K562 (cell line): ENCODE results near the gene JAKMIP1. TPM values are rescaled to one million over a fixed set of nuclear protein-coding genes. Genes with fewer than 3 reads are reported as not detected.

ENCODE experiments used
- ATAC-seq: fragments of 200-7000 bp; cut with Tn5 transposase; 3 replicates; pipeline ENCODE4 v1.9.1; 2020; ENCODE audit warnings: moderate library complexity
- BruUV-seq: library from RNA; stranded (reverse); fragments of 400-500 nt; replicated peaks from 2 replicates; lab custom pipeline; 2021; lab: Mats Ljungman, UMichigan
- CTCF ChIA-PET: fragments of 300-600 bp; formaldehyde crosslinking; extraction: SDS; loops from one replicate; lab custom pipeline; 2021; ENCODE audit warnings: low intra/inter-chr PET ratio; lab: Yijun Ruan, JAX
- POLR2A ChIA-PET: fragments of 300-600, 350-650 bp; sonication (Branson Sonifier 250); formaldehyde crosslinking; extraction: SDS; loops from one replicate; lab custom pipeline; 2021; ENCODE audit warnings: antibody characterized with exemption, inconsistent platforms; lab: Yijun Ruan, JAX
- DNase-seq, 4 experiments: peaks; one replicate each; pipeline versions ENCODE4 v3.0.0 to v3.0.0-alpha.2; 2011 to 2018; ENCODE audit warnings: low spot score in 3 of 4, mixed read lengths in 3 of 4; ENCODE audit errors: extremely low read depth in 1 of 4
- FAIRE-seq: peaks from 2 replicates; lab custom pipeline; 2011; peaks lifted over from hg19 to GRCh38; lab: Jason Lieb, UNC
- H2AFZ ChIP-seq: 2 replicates; pipeline ENCODE4 v1.6.0; 2011; ENCODE audit warnings: low read depth, low read length, control low read depth, inconsistent platforms
- H3K27ac ChIP-seq: fragments of 200-600 bp; 3 replicates; pipeline ENCODE4 v1.8.0; 2011; ENCODE audit warnings: low read depth, mild to moderate bottlenecking, control low read depth, inconsistent platforms, low read length, moderate library complexity, mixed read lengths; ENCODE audit errors: extremely low read depth
- H3K27me3 ChIP-seq, 2 experiments: fragments of 300-600 bp in 1 of 2; 2 replicates in 1 of 2; 3 replicates in 1 of 2; pipeline versions ENCODE4 v1.6.0 to v1.8.0; 2011; ENCODE audit warnings: inconsistent platforms in 2 of 2, low read length in 2 of 2, mild to moderate bottlenecking in 1 of 2, mixed read lengths in 1 of 2, moderate library complexity in 1 of 2; ENCODE audit not compliant: control insufficient read depth in 2 of 2, insufficient read depth in 2 of 2
- H3K36me3 ChIP-seq: fragments of 300-600 bp; 3 replicates; pipeline ENCODE4 v1.8.0; 2011; ENCODE audit warnings: mild to moderate bottlenecking, low read length, inconsistent platforms; ENCODE audit not compliant: control insufficient read depth, insufficient read depth
- H3K4me1 ChIP-seq, 2 experiments: fragments of 200-600 bp in 1 of 2; replicated peaks in 1 of 2; 2 replicates in 1 of 2; 3 replicates in 1 of 2; pipeline versions ENCODE4 v1.5.1 to v1.8.0; 2011; ENCODE audit warnings: inconsistent platforms in 2 of 2, low read length in 2 of 2, mild to moderate bottlenecking in 1 of 2, mixed read lengths in 1 of 2, moderate library complexity in 1 of 2; ENCODE audit not compliant: control insufficient read depth in 2 of 2, insufficient read depth in 2 of 2
- H3K4me2 ChIP-seq: 2 replicates; pipeline ENCODE4 v1.6.1; 2011; ENCODE audit warnings: low read length, control low read depth, inconsistent platforms, mixed read lengths; ENCODE audit not compliant: insufficient read depth
- H3K4me3 ChIP-seq: fragments of 200-600 bp; sonication (generic), shearing (Covaris generic); 2 replicates; pipeline ENCODE4 v1.5.1; 2016; ENCODE audit warnings: control low read depth, inconsistent platforms
- H3K79me2 ChIP-seq: fragments of 200-600 bp; 3 replicates; pipeline ENCODE4 v1.8.0; 2011; ENCODE audit warnings: low read length, inconsistent platforms; ENCODE audit not compliant: control insufficient read depth, insufficient read depth
- H3K9ac ChIP-seq, 2 experiments: 2 replicates each; pipeline versions ENCODE4 v1.6.0 to v1.6.1; 2011; ENCODE audit warnings: low read depth in 2 of 2, low read length in 2 of 2, control low read depth in 1 of 2, inconsistent platforms in 1 of 2, mild to moderate bottlenecking in 1 of 2, mixed read lengths in 1 of 2; ENCODE audit not compliant: insufficient read depth in 1 of 2
- H3K9me1 ChIP-seq: one replicate; pipeline ENCODE4 v1.6.0; 2011; ENCODE audit warnings: inconsistent platforms, mild to moderate bottlenecking, low read length, moderate library complexity; ENCODE audit not compliant: control insufficient read depth, insufficient read depth
- H3K9me3 ChIP-seq: replicated peaks from 2 replicates; pipeline ENCODE4 v1.5.1; 2011; ENCODE audit warnings: low read depth, low read length, inconsistent platforms; ENCODE audit not compliant: control insufficient read depth, insufficient read depth
- H4K20me1 ChIP-seq: replicated peaks from 2 replicates; pipeline ENCODE4 v1.6.1; 2011; ENCODE audit warnings: low read length, inconsistent platforms, mixed read lengths; ENCODE audit not compliant: control insufficient read depth, insufficient read depth
- ARHGAP35 ChIP-seq: fragments of 450-650 bp; IDR thresholded peaks from 2 replicates; pipeline ENCODE4 v1.6.1; 2018; ENCODE audit not compliant: partially characterized antibody
- ATF4 ChIP-seq: fragments of 450-650 bp; formaldehyde crosslinking; IDR thresholded peaks from 2 replicates; pipeline ENCODE4 v1.4.0; 2022; ENCODE audit warnings: mild to moderate bottlenecking, moderate library complexity
- DNMT1 ChIP-seq: fragments of 450-650 bp; IDR thresholded peaks from 2 replicates; pipeline ENCODE4 v1.6.1; 2016; ENCODE audit warnings: antibody characterized with exemption, mild to moderate bottlenecking
- FOSL1 ChIP-seq: fragments of 200-800 bp; sonication (Bioruptor generic); conservative IDR thresholded peaks from 2 replicates; pipeline ENCODE4 v1.6.1; 2016; ENCODE audit warnings: missing genetic modification characterization, missing compliant biosample characterization
- ZNF764 ChIP-seq: fragments of 250-450 bp; sonication (Bioruptor Pico); IDR thresholded peaks from 2 replicates; pipeline ENCODE4 v1.4.0; 2020; ENCODE audit warnings: low read depth, mild to moderate bottlenecking, moderate library complexity
- WGBS: fragments of 100-300 bp; shearing (Covaris generic); methylation state at CpG from one replicate; pipeline ENCODE4 v1.1.6; 2016; ENCODE audit warnings: low coverage, mixed read lengths; ENCODE audit not compliant: insufficient coverage; ENCODE audit errors: missing lambda C conversion rate; 5-methylcytosine and 5-hydroxymethylcytosine counted together
- in situ Hi-C: fragments of 300-500 bp; cut with MboI; formaldehyde crosslinking; loops from 4 replicates; pipeline ENCODE4 v1.15.0; 2018; ENCODE audit warnings: inconsistent platforms, mixed read lengths
- intact Hi-C: fragments of 100-400 bp; cut with micrococcal nuclease; formaldehyde crosslinking; loops from 2 replicates; pipeline ENCODE4 v1.14.2; 2022
- polyA plus RNA-seq, 8 experiments: library from polyadenylated mRNA; depleted of rRNA in 4 of 8; stranded (reverse) in 5 of 8; unstranded in 3 of 8; fragments of >200 nt; fragmentation: Nextera tagmentation in 2 of 8; fragmentation: Illumina TruSeq in 1 of 8; extraction: Ambion mirVana in 2 of 8; extraction: Trizol in 1 of 8; gene quantifications; 2 replicates each; pipeline versions ENCODE4 v1.2.1 to v1.2.3, GENCODE V29; 2011 to 2014; ENCODE audit warnings: inconsistent platforms in 1 of 8, missing spikeins in 1 of 8
- total RNA-seq, 7 experiments: library from RNA; depleted of rRNA in 6 of 7; stranded (reverse); fragments of >200 nt in 6 of 7; fragmentation: Illumina TruSeq in 2 of 7; extraction: Trizol in 2 of 7; gene quantifications; 2 replicates each; pipeline versions ENCODE4 v1.2.1 to v1.2.3, GENCODE V29; 2011 to 2021; ENCODE audit warnings: low replicate concordance in 1 of 7
- TF ChIP-seq, protein P1 (sequence below): fragments of 250-450 bp; sonication (Bioruptor Pico); IDR thresholded peaks from 2 replicates; pipeline ENCODE4 v1.4.0; 2020; ENCODE audit warnings: mild to moderate bottlenecking, moderate library complexity
- TF ChIP-seq, protein P2 (sequence below): sonication (generic); formaldehyde crosslinking; IDR thresholded peaks from 2 replicates; pipeline ENCODE4 v1.8.0; 2023; ENCODE audit warnings: mild to moderate bottlenecking, missing genetic modification reagents

JAKMIP1 gene
- total and polyA plus RNA-seq, 9 of the 15 experiments (the other 6 are each of a cell fraction or from before 2014, with no cell fraction given): not detected

DNA sequence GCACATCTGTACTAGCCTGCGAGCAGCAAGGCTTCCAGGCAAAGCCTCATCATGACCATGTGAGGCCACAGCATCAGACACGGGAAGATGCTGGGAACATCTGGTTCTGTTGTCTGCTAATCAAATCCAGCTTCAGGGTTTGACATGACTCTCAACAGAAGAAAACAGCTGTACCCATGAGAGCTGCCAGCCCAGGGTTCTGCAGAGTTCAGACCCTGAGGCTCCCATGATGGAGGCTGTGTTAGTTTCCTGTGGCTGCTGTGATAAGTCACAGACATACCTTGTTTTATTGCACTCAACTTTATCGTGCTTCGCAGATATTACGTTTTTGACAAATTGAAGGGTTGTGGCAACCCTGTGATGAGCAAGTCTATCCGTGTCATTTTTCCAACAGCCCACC lies 37.5 kb downstream of the JAKMIP1 start:
- no peak for FAIRE-seq
- H3K4me2 ChIP-seq: no peak overlapping the region
- CTCF ChIA-PET: no interaction called here

More for the DNA sequence above, 37.5 kb downstream of the JAKMIP1 start:
- no peak overlapping the region for H3K27ac ChIP-seq
- BruUV-seq: no TSS peak
- ATAC-seq: no peak
- DNase-seq: no peak
- H3K9me1 ChIP-seq: peaks cover 3% of the 10 kb centered on the region
- no peaks in the 10 kb centered on the region for H3K4me1 ChIP-seq
- H3K27me3 ChIP-seq: peaks cover 0 to 2% of the 10 kb centered on the region in 2 experiments; a peak in 2 of 5 replicates
- POLR2A ChIA-PET: no interaction called here
- no peak overlapping the region for H3K4me3 ChIP-seq
- H2AFZ ChIP-seq: no peak overlapping the region
- H4K20me1 ChIP-seq: no peaks in the 10 kb centered on the region
- intact Hi-C loops (no loop called here), in situ Hi-C loops (no loop called here)
- H3K9me3 ChIP-seq: no peaks in the 10 kb centered on the region
- TF ChIP-seq ATF4 (no peak), ZNF764 (CRISPR knock-in tag) (no peak), FOSL1 (no peak), DNMT1 (no peak), ARHGAP35 (no peak)
- TF ChIP-seq, protein P1, sequence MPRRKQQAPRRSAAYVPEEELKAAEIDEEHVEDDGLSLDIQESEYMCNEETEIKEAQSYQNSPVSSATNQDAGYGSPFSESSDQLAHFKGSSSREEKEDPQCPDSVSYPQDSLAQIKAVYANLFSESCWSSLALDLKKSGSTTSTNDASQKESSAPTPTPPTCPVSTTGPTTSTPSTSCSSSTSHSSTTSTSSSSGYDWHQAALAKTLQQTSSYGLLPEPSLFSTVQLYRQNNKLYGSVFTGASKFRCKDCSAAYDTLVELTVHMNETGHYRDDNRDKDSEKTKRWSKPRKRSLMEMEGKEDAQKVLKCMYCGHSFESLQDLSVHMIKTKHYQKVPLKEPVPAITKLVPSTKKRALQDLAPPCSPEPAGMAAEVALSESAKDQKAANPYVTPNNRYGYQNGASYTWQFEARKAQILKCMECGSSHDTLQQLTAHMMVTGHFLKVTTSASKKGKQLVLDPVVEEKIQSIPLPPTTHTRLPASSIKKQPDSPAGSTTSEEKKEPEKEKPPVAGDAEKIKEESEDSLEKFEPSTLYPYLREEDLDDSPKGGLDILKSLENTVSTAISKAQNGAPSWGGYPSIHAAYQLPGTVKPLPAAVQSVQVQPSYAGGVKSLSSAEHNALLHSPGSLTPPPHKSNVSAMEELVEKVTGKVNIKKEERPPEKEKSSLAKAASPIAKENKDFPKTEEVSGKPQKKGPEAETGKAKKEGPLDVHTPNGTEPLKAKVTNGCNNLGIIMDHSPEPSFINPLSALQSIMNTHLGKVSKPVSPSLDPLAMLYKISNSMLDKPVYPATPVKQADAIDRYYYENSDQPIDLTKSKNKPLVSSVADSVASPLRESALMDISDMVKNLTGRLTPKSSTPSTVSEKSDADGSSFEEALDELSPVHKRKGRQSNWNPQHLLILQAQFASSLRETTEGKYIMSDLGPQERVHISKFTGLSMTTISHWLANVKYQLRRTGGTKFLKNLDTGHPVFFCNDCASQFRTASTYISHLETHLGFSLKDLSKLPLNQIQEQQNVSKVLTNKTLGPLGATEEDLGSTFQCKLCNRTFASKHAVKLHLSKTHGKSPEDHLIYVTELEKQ: no peak
- TF ChIP-seq, protein P2, sequence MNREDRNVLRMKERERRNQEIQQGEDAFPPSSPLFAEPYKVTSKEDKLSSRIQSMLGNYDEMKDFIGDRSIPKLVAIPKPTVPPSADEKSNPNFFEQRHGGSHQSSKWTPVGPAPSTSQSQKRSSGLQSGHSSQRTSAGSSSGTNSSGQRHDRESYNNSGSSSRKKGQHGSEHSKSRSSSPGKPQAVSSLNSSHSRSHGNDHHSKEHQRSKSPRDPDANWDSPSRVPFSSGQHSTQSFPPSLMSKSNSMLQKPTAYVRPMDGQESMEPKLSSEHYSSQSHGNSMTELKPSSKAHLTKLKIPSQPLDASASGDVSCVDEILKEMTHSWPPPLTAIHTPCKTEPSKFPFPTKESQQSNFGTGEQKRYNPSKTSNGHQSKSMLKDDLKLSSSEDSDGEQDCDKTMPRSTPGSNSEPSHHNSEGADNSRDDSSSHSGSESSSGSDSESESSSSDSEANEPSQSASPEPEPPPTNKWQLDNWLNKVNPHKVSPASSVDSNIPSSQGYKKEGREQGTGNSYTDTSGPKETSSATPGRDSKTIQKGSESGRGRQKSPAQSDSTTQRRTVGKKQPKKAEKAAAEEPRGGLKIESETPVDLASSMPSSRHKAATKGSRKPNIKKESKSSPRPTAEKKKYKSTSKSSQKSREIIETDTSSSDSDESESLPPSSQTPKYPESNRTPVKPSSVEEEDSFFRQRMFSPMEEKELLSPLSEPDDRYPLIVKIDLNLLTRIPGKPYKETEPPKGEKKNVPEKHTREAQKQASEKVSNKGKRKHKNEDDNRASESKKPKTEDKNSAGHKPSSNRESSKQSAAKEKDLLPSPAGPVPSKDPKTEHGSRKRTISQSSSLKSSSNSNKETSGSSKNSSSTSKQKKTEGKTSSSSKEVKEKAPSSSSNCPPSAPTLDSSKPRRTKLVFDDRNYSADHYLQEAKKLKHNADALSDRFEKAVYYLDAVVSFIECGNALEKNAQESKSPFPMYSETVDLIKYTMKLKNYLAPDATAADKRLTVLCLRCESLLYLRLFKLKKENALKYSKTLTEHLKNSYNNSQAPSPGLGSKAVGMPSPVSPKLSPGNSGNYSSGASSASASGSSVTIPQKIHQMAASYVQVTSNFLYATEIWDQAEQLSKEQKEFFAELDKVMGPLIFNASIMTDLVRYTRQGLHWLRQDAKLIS (CRISPR knock-in tag): no peak
- H3K79me2 ChIP-seq: no peaks in the 10 kb centered on the region
- 2% methylated on average over 6 of the region's 6 CpGs for WGBS
- no peaks in the 10 kb centered on the region for H3K36me3 ChIP-seq
- no peak overlapping the region for H3K9ac ChIP-seq
